Activated CD4-positive, alpha-beta memory T cell treated with anti-CD3 and anti-CD28 coated beads, Interleukin-2, amount 10 ng/mL, durations not matched to agents 7 days and 5 days (primary cell): ENCODE results near the gene RNF10. TPM values are rescaled to one million over a fixed set of nuclear protein-coding genes. Genes with fewer than 3 reads are reported as not detected.
"Not testable (repeated sequence)": the region's sequence is repeated elsewhere in the genome, so short reads cannot be mapped to it uniquely, and the experiment has no call there.

Experiments used
- CTCF ChIA-PET: fragments of 350-600 bp; sonication (Branson Sonifier 250); formaldehyde crosslinking; loops from one replicate; lab custom pipeline; 2021; ENCODE audit warnings: antibody characterized with exemption, inconsistent platforms; lab: Charles Lee
- POLR2A ChIA-PET: fragments of 350-600 bp; sonication (Branson Sonifier 250); formaldehyde crosslinking; loops from one replicate; lab custom pipeline; 2021; ENCODE audit warnings: antibody characterized with exemption; lab: Charles Lee
- DNase-seq: peaks from one replicate; pipeline ENCODE4 v3.0.0-alpha.2; 2020
- H3K27ac Mint-ChIP-seq: one replicate; pipeline ENCODE4 v1.8.0; 2021; ENCODE audit warnings: mild to moderate bottlenecking, mixed read lengths
- H3K27me3 Mint-ChIP-seq: one replicate; pipeline ENCODE4 v1.8.0; 2021; ENCODE audit warnings: mixed read lengths
- H3K36me3 Mint-ChIP-seq: one replicate; pipeline ENCODE4 v1.8.0; 2021; ENCODE audit warnings: low read depth, mixed read lengths
- H3K4me1 Mint-ChIP-seq: one replicate; pipeline ENCODE4 v1.8.0; 2021; ENCODE audit warnings: mixed read lengths
- H3K4me3 Mint-ChIP-seq: one replicate; pipeline ENCODE4 v1.8.0; 2021; ENCODE audit warnings: mild to moderate bottlenecking, mixed read lengths
- H3K9me3 Mint-ChIP-seq: one replicate; pipeline ENCODE4 v1.8.0; 2021; ENCODE audit warnings: mixed read lengths
- total RNA-seq, 2 experiments: library from RNA; stranded (reverse); gene quantifications; one replicate each; pipeline ENCODE4 v1.2.3, GENCODE V29; 2021

RNF10 gene
- total RNA-seq: 100 to 1,000 TPM; 225 to 229 TPM

- Mint-ChIP-seq H3K27ac (peak within 1 kb of the TSS; percentile 93), H3K36me3 (peaks cover 42% of the 10 kb centered on the region), H3K4me3 (peak within 1 kb of the TSS; percentile 88), H3K27me3 (no peaks in the 10 kb centered on the region), H3K9me3 (no peaks in the 10 kb centered on the region), H3K4me1 (peaks cover 52% of the 10 kb centered on the region)
- DNase-seq: peak; percentile 78
- POLR2A ChIA-PET: interaction anchor here (0.7 to 3.0 kb wide), 12 partner anchors 12 to 333 kb away, joined by 3 to 16 read pairs (median 6); partner anchors contain the start of genes DYNLL1, POP5, RNU4-2 and RPLP0
- CTCF ChIA-PET: interaction anchor here (0.5 to 2.5 kb wide), 3 partner anchors 47 to 59 kb away, joined by 3 to 12 read pairs (median 4); partner anchors contain the start of gene POP5
Observed at GRCh38 chr12:120534203-120534702, at the start of gene RNF10. RNF10 (plus strand) TSS chr12:120534356; CDS start chr12:120534812, 456 bp downstream.

GRCh38 chr12:120485961-120486881 lies 47.9 kb upstream of the RNF10 start:
- no peaks in the 10 kb centered on the region for H3K9me3 Mint-ChIP-seq
- no peak overlapping the region for H3K27ac Mint-ChIP-seq
- peaks cover 2% of the 10 kb centered on the region for H3K36me3 Mint-ChIP-seq
- POLR2A ChIA-PET: no interaction called here
- no peak for DNase-seq
- no peaks in the 10 kb centered on the region for H3K27me3 Mint-ChIP-seq
- H3K4me3 Mint-ChIP-seq: no peak overlapping the region
- CTCF ChIA-PET: interaction anchor here (0.8 to 1.1 kb wide), 2 partner anchors 11 to 16 kb away, joined by 3 read pairs; no protein-coding TSS in a partner anchor
- peaks cover 2% of the 10 kb centered on the region for H3K4me1 Mint-ChIP-seq

GRCh38 chr12:120487552-120487951 lies 46.6 kb upstream of the RNF10 start:
- H3K36me3 Mint-ChIP-seq, H3K9me3 Mint-ChIP-seq, DNase-seq, POLR2A ChIA-PET, H3K4me3 Mint-ChIP-seq, H3K4me1 Mint-ChIP-seq, H3K27me3 Mint-ChIP-seq, H3K27ac Mint-ChIP-seq: not testable (repeated sequence)
- CTCF ChIA-PET: interaction anchor here (0.8 kb wide), 1 partner anchor 9 kb away, joined by 3 read pairs; no protein-coding TSS in a partner anchor

GRCh38 chr12:120488057-120488640 lies 46.0 kb upstream of the RNF10 start:
- POLR2A ChIA-PET: no interaction called here
- no peaks in the 10 kb centered on the region for H3K27me3 Mint-ChIP-seq

GRCh38 chr12:120489018-120489417 lies 45.1 kb upstream of the RNF10 start:
- POLR2A ChIA-PET: no interaction called here
- H3K27me3 Mint-ChIP-seq: no peaks in the 10 kb centered on the region
- no peaks in the 10 kb centered on the region for H3K4me1 Mint-ChIP-seq

More at GRCh38 chr12:120488057-120488640, 46.0 kb upstream of the RNF10 start:
- DNase-seq: no peak
- H3K4me1 Mint-ChIP-seq: no peaks in the 10 kb centered on the region
- no peaks in the 10 kb centered on the region for H3K9me3 Mint-ChIP-seq
- CTCF ChIA-PET: interaction anchor here (2.8 kb wide), 1 partner anchor 18 kb away, joined by 13 read pairs; the partner anchor contains the start of gene SRSF9
- H3K36me3 Mint-ChIP-seq: peaks cover 2% of the 10 kb centered on the region
- H3K4me3 Mint-ChIP-seq: no peak overlapping the region
- H3K27ac Mint-ChIP-seq: no peak overlapping the region

GRCh38 chr12:120490325-120490724 lies 43.8 kb upstream of the RNF10 start:
- no peak overlapping the region for H3K4me3 Mint-ChIP-seq
- no peaks in the 10 kb centered on the region for H3K27me3 Mint-ChIP-seq
- POLR2A ChIA-PET: interaction anchor here (0.8 to 1.5 kb wide), 2 partner anchors 15 to 21 kb away, joined by 3 to 5 read pairs; partner anchors contain the start of gene SRSF9
- peaks cover 6% of the 10 kb centered on the region for H3K4me1 Mint-ChIP-seq
- CTCF ChIA-PET: interaction anchor here (2.8 kb wide), 1 partner anchor 20 kb away, joined by 13 read pairs; the partner anchor contains the start of gene SRSF9
- H3K36me3 Mint-ChIP-seq: no peaks in the 10 kb centered on the region
- H3K27ac Mint-ChIP-seq: no peak overlapping the region
- no peaks in the 10 kb centered on the region for H3K9me3 Mint-ChIP-seq
- DNase-seq: no peak

More at GRCh38 chr12:120489018-120489417, 45.1 kb upstream of the RNF10 start:
- CTCF ChIA-PET: interaction anchor here (0.8 to 2.8 kb wide), 2 partner anchors 19 to 36 kb away, joined by 3 to 13 read pairs; partner anchors contain the start of gene SRSF9
- no peak for DNase-seq
- H3K27ac Mint-ChIP-seq: no peak overlapping the region
- no peak overlapping the region for H3K4me3 Mint-ChIP-seq
- H3K9me3 Mint-ChIP-seq: no peaks in the 10 kb centered on the region
- H3K36me3 Mint-ChIP-seq: no peaks in the 10 kb centered on the region

- Mint-ChIP-seq H3K4me3 (no peak overlapping the region), H3K9me3 (no peaks in the 10 kb centered on the region), H3K36me3 (no peaks in the 10 kb centered on the region), H3K4me1 (peaks cover 10% of the 10 kb centered on the region), H3K27me3 (no peaks in the 10 kb centered on the region), H3K27ac (no peak overlapping the region)
- POLR2A ChIA-PET: interaction anchor here (0.7 to 1.5 kb wide), 3 partner anchors 14 to 44 kb away, joined by 3 to 5 read pairs (median 3); partner anchors contain the start of gene SRSF9
- DNase-seq: no peak
- CTCF ChIA-PET: interaction anchor here (2.8 kb wide), 1 partner anchor 21 kb away, joined by 13 read pairs; the partner anchor contains the start of gene SRSF9
Observed at GRCh38 chr12:120490833-120491512, 43.2 kb upstream of the RNF10 start.

- no peaks in the 10 kb centered on the region for H3K27me3 Mint-ChIP-seq
- CTCF ChIA-PET: interaction anchor here (0.6 to 1.9 kb wide), 4 partner anchors 8 to 86 kb away, joined by 3 to 8 read pairs (median 4); partner anchors contain the start of genes POP5 and SRSF9
Observed at GRCh38 chr12:120495186-120495730, 38.9 kb upstream of the RNF10 start.

GRCh38 chr12:120495731-120496412 lies 38.3 kb upstream of the RNF10 start, which contains the start of gene DYNLL1:
DYNLL1 (plus strand) TSS chr12:120496113; CDS start chr12:120496422, 309 bp downstream.
- POLR2A ChIA-PET: interaction anchor here (0.7 to 3.7 kb wide), 18 partner anchors 9 to 597 kb away, joined by 3 to 27 read pairs (median 6); partner anchors contain the start of genes COQ5, RNU4-1, SIRT4 and SRSF9
- Mint-ChIP-seq H3K27me3 (no peaks in the 10 kb centered on the region), H3K36me3 (peaks cover 36% of the 10 kb centered on the region), H3K27ac (peak within 1 kb of the TSS; percentile 69), H3K9me3 (no peaks in the 10 kb centered on the region), H3K4me3 (peak within 1 kb of the TSS; percentile 88), H3K4me1 (peaks cover 38% of the 10 kb centered on the region)
- peak; percentile 97 for DNase-seq
- CTCF ChIA-PET: interaction anchor here (0.6 to 1.9 kb wide), 9 partner anchors 8 to 139 kb away, joined by 3 to 8 read pairs (median 4); partner anchors contain the start of genes POP5 and SRSF9

More at GRCh38 chr12:120495186-120495730, 38.9 kb upstream of the RNF10 start:
- Mint-ChIP-seq H3K4me3 (peak overlapping the region; percentile 88), H3K4me1 (peaks cover 32% of the 10 kb centered on the region), H3K27ac (no peak overlapping the region), H3K9me3 (no peaks in the 10 kb centered on the region), H3K36me3 (peaks cover 30% of the 10 kb centered on the region)
- POLR2A ChIA-PET: interaction anchor here (0.6 to 3.7 kb wide), 16 partner anchors 10 to 596 kb away, joined by 3 to 27 read pairs (median 6); partner anchors contain the start of genes COQ5, RNU4-1, SIRT4 and SRSF9
- DNase-seq: no peak

GRCh38 chr12:120496413-120497340 lies 37.5 kb upstream of the RNF10 start:
- Mint-ChIP-seq H3K27me3 (no peaks in the 10 kb centered on the region), H3K36me3 (peaks cover 37% of the 10 kb centered on the region), H3K9me3 (no peaks in the 10 kb centered on the region), H3K4me1 (peaks cover 38% of the 10 kb centered on the region), H3K4me3 (peak overlapping the region; percentile 88), H3K27ac (peak overlapping the region; percentile 69)
- ChIA-PET CTCF (interaction anchor here (0.6 to 1.9 kb wide), 14 partner anchors 7 to 170 kb away, joined by 3 to 8 read pairs (median 4); partner anchors contain the start of genes COQ5, POP5 and SRSF9), POLR2A (interaction anchor here (0.6 to 3.7 kb wide), 22 partner anchors 8 to 903 kb away, joined by 3 to 27 read pairs (median 5); partner anchors contain the start of genes COQ5, RNF34, RNU4-1 and SIRT4)
- DNase-seq: peak; percentile 42
